ENCODE data around the gene ADAMTS8.

DNA sequence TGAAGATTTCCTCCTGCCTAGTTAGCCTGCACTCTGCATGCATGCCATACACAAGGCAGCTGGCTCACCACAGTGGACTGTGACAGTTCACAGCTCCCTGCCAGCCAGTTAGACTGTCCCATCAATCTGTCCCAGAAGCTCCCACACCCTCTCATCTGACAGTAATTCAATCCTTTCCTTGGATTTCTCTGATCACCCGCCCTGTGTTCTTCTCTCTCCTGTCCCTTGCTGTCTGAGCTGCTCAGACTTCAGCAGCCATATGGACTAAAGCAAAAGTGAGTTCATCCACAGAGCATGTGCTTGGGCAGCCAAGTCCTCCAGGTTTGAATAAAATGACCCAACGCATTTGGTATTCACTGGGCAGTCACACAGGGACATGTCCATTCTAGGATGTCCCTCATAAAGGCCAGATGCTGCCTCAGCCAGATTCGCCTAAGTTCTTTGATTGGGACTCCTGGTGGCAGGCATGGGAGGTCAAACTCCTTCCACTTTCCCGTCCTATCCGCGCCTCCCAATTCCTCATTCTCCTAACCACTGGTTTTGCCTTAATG, 59.2 kb downstream of the ADAMTS8 start:
- no peak for TF ChIP-seq ISL1 (CRISPR knock-in tag; IDR thresholded peaks at IDR 0.05)
- no peak for TF ChIP-seq ESRRG (CRISPR knock-in tag; IDR thresholded peaks at IDR 0.05)
- no peak for TF ChIP-seq ZFP30 (CRISPR knock-in tag; IDR thresholded peaks at IDR 0.05)
- no peak for TF ChIP-seq SNAI2 (CRISPR knock-in tag; IDR thresholded peaks at IDR 0.05)
- TF ChIP-seq, protein P1, sequence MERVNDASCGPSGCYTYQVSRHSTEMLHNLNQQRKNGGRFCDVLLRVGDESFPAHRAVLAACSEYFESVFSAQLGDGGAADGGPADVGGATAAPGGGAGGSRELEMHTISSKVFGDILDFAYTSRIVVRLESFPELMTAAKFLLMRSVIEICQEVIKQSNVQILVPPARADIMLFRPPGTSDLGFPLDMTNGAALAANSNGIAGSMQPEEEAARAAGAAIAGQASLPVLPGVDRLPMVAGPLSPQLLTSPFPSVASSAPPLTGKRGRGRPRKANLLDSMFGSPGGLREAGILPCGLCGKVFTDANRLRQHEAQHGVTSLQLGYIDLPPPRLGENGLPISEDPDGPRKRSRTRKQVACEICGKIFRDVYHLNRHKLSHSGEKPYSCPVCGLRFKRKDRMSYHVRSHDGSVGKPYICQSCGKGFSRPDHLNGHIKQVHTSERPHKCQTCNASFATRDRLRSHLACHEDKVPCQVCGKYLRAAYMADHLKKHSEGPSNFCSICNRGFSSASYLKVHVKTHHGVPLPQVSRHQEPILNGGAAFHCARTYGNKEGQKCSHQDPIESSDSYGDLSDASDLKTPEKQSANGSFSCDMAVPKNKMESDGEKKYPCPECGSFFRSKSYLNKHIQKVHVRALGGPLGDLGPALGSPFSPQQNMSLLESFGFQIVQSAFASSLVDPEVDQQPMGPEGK (CRISPR knock-in tag; IDR thresholded peaks at IDR 0.05; ENCODE audit: borderline replicate concordance) = no peak
- no peak for TF ChIP-seq RARB (CRISPR knock-in tag; IDR thresholded peaks at IDR 0.05)
- TF ChIP-seq TCF4 (CRISPR knock-in tag; IDR thresholded peaks at IDR 0.05; ENCODE audit: borderline replicate concordance) = no peak
- TF ChIP-seq, protein P2, sequence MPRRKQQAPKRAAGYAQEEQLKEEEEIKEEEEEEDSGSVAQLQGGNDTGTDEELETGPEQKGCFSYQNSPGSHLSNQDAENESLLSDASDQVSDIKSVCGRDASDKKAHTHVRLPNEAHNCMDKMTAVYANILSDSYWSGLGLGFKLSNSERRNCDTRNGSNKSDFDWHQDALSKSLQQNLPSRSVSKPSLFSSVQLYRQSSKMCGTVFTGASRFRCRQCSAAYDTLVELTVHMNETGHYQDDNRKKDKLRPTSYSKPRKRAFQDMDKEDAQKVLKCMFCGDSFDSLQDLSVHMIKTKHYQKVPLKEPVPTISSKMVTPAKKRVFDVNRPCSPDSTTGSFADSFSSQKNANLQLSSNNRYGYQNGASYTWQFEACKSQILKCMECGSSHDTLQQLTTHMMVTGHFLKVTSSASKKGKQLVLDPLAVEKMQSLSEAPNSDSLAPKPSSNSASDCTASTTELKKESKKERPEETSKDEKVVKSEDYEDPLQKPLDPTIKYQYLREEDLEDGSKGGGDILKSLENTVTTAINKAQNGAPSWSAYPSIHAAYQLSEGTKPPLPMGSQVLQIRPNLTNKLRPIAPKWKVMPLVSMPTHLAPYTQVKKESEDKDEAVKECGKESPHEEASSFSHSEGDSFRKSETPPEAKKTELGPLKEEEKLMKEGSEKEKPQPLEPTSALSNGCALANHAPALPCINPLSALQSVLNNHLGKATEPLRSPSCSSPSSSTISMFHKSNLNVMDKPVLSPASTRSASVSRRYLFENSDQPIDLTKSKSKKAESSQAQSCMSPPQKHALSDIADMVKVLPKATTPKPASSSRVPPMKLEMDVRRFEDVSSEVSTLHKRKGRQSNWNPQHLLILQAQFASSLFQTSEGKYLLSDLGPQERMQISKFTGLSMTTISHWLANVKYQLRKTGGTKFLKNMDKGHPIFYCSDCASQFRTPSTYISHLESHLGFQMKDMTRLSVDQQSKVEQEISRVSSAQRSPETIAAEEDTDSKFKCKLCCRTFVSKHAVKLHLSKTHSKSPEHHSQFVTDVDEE (CRISPR knock-in tag; IDR thresholded peaks at IDR 0.05) = no peak
- TF ChIP-seq GLIS3 (CRISPR knock-in tag; IDR thresholded peaks at IDR 0.05) = no peak
- no peak for TF ChIP-seq CSDC2 (CRISPR knock-in tag; IDR thresholded peaks at IDR 0.05)
